Activated CD8-positive, alpha-beta memory T cell treated with anti-CD3 and anti-CD28 coated beads for 48 hours (primary cell): ENCODE data around the gene UBAP1L.
"Not testable (repeated sequence)": the region's sequence is repeated elsewhere in the genome, so short reads cannot be mapped to it uniquely, and the experiment has no call there.

Experiments
- DNase-seq, 3 experiments: peaks; one replicate each; pipeline ENCODE4 v3.0.0-alpha.2; 2020; ENCODE audit warnings: low read depth in 2 of 3, low spot score in 2 of 3

Gene UBAP1L

DNA sequence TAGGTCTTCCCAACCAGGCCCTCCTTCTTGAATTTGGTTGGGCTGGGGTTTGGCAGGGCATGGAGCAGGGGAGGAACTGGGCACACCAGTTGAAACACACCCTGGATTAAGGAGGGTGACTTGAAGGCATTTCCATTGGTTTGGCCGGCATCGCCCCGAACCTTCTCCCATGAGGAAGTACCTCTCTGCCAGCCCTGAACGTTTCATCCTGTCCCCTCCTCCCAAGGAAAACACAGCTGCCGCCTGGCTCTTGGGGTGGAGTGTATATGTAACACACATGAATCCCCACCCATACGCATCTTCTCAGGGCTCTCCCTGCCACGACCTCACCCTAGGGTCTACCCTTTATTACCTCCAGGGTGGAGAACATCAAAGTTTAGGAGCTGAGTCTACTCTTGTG, 14.6 kb downstream of the UBAP1L start:
- DNase-seq = no peak

GRCh38 chr15:65099801-65100200, 15.2 kb downstream of the UBAP1L start:
- not testable (repeated sequence) for DNase-seq

GRCh38 chr15:65099336-65099735, 15.7 kb downstream of the UBAP1L start:
- DNase-seq = no peak

DNA sequence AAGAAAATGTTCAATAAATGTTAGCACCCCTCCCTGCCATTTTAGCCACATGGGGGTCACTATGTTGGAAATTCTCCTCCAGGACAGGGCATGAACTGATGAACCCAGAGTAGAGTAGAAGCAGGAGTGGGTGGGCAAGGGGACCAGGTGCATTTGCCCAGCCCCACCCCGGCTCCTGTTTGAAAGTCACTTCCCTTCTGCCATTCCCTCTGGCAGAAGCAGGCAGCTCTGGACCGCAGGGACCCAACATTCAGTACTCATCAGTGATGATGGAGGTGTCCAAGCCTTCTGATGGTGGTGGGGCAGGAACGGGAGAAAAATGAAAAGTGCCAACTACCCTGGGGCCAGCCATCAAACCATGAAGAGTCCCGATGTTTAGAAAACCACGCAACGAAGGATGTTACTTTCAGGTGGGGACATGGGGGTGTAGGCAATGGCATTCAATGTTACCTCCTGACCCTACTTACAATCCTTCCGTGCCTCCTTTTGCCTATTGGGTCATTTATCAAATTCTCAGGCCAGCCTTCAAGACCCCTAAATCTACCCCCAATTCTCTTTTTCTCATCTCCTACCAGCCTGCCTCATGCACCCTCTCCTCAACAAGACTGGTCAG, 17.2 kb downstream of the UBAP1L start:
- DNase-seq = no peak

GRCh38 chr15:65096481-65097385, 18.3 kb downstream of the UBAP1L start:
- no peak for DNase-seq

- no peak for DNase-seq
These were observed 19.3 kb downstream of the UBAP1L start for GRCh38 chr15:65095747-65096104.

DNA sequence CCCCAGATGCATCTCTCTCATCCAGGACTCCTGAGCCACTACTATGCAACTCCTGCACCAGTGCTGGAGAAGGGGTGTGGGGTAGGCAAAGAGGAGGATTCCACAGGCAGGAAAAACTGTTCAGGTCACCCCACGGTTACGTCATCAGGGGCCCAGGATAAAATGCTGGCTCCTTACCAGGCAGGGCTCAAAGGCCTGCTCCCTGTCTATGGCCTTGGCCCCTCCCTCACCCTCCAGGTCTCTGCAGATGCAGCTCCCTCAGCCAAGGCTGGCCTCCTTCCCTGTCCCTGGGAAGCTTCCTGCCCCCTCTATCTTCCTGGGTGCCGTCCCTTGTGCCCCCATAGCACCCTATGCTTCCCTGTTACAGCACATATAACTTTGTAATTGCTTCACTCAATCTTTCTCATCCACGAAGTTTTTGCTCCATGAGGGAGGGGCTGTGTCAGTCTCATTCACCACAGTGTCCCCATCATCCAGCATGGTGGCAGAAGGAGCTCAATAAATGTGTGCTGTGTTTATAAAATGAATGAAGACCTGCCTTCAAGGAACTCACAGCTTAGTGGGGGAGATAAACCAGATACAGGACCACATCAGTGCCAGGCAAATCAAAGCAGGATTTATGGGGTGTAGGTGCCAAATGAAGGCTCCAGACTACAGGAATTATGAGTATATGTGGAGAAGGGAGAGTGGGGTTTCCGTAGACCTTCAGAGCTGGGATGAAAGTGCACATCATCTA, 19.8 kb downstream of the UBAP1L start:
- DNase-seq = no peak

DNA sequence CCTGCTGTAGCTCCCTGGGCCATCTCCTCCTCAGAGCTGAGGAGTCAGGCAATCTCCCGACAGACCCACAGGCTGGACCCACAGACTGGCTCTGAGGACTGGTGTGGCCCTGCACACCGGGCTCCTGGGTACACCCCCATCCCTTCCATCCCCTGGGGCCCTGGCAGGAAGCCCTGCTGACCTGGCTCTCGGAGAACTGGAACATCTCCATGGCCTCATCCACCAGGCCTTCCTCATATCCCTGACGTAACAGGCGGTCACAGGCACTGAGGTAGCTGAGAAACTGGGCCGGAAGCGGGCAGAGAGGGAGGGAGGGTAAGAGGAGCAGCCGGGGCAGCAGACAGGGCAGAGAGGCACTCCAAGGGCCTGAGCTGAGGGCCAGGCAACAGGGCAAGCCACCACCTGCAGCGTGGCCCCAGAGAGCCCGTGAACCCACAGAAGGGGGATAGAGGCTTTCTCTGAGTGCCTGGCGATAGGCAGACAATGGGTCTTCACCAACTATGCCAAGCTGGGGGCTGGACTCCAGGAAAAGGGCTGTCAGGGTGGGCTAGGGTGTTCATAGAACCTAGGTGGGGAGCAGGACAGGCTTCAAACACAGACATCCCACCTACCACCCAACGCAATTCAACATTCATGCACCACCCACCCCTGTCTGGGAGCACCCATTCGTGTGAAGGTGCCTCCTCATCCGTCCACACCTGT, 20.6 kb downstream of the UBAP1L start:
- no peak for DNase-seq

DNA sequence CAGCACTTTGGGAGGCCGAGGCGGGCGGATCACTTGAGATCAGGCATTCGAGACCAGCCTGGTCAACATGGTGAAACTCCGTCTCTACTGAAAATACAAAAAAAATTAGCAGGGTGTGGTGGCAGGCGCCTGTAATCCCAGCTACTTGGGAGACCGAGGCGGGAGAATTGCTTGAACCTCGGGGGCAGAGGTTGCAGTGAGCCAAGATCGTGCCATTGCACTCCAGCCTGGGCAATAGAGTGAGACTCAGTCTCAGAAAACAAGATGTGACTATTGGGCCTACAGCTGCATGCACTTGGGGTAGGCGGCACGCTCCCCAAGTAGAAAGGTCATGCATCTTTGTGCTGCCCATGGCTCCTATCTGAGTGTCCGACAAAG, 21.2 kb downstream of the UBAP1L start:
- DNase-seq = not testable (repeated sequence)

DNA sequence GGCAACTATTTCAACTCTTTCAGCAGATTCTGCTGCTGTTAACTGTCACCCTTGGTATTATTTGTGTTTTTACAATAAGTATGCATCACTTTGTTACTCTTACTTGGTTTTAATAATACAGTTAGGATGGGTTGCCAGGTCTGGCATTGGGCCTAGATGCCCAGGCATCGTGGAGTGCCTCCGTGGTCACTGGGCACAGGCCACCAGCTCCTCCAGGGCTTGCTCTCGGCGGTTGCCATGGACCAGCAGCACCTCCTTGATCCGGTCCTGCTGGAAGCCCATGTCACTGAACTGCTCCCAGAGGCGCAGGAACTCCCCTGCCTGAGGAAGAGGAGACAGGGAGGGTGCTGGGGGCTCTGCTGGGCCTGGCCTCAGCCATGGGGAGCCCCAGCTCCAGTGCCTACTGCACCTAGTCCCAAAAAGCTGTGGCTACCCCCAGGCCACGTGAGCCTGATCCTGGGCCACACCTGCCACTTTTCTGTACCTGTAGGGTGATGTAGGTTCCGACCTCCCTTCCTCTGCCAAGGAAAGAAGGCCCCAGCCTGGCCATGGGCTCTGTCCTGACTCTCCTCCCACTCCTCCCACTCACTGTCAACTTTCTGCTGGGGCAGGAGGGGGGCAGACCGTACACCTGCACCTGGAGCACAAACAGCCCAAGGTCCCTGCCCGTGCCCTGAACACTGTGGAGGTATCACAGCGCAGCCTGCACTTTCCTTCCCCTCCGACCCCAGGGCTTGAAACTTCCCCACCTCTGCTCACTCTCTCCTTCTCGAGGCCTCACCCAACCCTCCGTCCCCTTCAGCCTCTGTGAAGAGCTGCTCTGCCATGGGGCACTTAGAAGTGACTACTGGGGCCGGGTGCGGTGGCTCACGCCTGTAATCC, 21.8 kb downstream of the UBAP1L start:
- DNase-seq = no peak

DNA sequence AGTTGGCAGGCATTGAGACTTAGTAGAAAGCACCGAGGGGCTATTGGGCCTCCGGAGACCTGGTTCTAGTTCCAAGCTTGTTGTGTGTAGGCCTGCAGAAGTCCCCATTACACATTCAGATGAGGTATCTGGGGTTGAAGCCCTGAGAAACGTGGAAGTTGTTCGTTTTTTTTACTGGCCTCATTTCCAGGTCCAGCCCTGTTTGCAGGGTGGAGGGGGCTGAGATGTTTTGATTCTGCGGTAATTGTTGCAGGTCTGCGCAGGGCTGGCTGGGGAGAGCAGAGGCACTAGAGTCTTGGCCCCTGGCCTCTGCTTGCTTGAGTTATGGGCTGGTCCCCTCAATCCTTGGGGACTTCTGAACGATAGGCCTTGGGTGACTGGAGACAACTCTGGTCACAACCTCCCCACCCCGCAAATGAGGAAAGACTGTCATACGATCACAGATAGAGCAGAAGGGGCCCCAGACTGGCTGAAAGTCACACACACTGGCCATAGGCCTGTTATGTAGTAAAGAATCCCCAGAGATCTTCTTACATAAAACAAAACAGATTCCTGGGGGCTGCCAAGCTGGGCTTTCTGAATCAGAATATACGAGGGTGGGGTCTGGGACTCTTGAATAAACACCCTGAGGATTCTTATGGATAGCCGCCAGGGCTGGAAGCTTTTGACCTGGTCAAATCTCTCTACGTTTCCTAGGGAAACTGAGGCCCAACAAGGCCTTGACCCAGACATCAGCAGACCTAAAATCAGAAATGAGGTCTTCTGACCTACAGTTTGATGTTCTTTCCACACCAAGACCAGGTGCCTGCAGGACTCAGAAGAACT, 22.8 kb downstream of the UBAP1L start:
- DNase-seq = no peak

DNA sequence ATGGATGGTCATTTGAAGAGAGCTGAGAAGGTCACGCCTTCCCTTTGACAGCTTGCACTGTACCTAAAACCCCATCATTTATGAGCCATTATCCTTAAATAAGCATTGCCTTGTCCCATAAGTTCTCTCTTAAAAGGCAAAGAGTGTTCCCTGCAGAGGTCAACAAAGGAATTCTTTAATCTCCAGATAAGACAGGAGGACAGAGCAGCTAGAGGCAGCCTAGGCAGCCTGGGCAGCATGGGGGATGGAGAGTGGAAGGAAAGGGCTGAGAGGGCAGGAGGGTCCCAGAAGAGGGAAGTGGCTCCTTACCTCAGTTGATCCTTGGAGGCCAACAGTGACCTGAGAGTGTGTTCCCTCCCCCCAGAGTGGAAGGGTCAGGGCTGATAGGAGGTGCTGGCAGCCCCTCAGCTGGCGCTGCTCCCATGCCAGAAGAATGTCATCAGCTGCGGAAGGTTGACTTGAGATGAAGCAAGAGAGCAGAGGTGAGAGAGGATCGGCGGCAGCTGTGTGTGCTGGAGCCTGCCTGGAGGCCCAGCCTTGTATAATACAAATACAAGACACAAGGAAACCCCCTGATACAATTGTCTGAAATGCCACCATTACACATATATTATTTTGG, 25.7 kb downstream of the UBAP1L start:
- no peak for DNase-seq

DNA sequence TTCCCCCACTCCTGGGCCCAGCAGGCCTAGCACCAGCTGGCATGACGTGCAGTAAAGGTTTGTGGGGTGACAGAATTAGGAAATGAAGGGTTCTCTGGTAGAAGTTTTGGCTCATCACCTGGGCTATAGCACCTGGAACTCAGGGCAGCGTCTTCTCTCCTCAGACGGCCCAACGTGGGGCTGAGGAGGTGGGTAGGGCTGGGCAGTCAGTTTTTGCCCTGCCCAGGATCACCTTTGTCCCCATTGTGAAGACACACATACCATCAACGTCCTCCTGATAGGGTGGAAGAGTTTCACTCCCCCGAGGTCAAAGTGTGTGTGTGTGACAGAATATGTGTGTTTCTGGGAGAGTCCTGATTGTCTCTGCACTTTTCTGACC, 26.4 kb downstream of the UBAP1L start:
- DNase-seq = no peak

DNA sequence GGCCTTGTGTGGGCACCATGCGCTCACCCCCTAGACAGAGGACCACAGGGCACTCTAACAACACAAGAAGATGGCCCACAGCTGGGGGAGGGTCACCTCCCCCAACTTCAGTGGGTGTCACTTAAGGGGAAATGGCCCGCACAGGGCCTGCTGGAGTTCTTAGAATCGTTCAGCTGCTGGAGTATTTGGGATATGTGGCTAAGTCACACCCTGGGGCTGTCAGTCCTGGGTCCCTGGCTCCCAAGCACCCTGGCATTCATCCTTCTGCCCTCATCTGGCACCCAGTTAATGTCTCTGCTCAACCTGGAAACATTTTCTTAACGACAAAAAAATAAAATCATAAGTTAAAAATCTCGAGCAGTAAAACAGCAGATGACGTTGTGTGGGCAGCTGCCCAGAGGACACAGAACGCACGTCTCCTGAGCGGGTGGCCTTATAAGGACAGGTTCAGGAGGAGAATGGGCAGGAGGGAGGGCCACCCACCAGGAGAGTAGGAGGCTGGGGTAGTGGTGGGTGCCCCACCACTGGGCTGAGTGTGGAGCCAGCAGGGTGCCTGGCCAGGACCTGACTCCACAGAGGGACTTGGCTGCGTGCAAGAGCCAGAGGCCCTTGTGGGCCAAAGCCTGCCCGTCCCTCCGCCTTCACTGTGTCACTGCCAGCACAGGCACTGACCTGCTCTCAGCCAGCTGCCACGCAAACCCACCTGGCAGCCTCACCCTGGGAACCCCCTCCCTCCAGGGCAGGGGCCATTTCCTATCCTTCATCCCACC, 26.9 kb downstream of the UBAP1L start:
- no peak for DNase-seq

GRCh38 chr15:65087411-65087810, 27.6 kb downstream of the UBAP1L start:
- DNase-seq = no peak

- DNase-seq = no peak
These were observed 28.3 kb downstream of the UBAP1L start for GRCh38 chr15:65086680-65087111.

DNA sequence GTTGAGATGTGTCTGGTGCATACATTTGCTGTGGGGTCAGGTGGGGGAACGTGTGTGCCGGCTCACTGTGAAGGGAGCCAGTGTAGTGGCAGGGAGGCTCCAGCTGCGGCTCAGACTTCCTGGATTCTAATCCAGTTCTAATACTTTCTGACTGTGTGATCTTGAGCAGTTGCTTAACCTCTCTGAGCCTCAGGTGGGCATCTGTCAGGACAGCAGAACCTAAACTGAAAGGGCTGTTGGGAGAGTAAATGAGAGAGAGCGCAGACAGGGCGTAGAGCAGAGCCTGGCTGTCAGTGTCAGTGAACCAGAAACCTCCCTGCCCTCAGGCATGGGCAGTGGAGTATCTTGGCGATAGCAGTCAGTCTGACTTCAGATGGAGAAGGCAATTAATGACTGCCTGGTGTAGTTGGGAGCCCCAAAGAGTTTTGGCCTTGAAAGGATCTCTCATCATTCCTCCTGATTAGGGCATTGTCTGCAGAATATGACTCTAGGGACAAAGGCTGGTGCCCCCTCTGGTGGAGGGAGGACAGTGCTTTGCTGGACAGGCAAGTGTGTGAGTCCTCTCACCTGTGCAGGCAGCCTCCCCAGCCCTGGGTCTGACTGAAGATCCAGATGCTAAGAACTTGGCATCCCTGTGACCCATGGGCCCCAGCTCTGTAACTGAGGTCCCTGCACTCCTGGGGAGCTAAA, 28.9 kb downstream of the UBAP1L start:
- no peak for DNase-seq

- no peak for DNase-seq
These were observed 29.7 kb downstream of the UBAP1L start for GRCh38 chr15:65085207-65085753.
